Measurements from ENCODE around the gene S100A11.

DNA sequence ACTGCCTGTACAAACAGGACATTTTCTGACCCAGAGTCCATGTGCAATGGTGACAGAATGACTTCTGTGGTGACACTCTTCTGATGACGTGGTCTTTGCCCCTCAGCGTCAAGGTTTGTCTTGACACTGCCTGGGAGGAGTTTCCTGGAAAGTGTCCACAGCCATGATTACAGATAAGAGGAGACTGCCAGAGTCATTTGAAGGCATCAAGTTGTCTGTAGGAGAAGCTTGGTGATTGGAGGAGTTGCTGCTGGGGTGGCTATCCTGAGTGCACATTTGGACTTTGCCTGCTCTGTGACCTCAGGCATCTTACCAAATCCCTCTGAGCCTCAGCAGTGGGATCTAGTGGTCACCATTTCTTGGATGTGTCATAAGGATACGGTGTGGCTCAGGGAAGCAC, 34.3 kb upstream of the S100A11 start:
- TF ChIP-seq, protein P1, sequence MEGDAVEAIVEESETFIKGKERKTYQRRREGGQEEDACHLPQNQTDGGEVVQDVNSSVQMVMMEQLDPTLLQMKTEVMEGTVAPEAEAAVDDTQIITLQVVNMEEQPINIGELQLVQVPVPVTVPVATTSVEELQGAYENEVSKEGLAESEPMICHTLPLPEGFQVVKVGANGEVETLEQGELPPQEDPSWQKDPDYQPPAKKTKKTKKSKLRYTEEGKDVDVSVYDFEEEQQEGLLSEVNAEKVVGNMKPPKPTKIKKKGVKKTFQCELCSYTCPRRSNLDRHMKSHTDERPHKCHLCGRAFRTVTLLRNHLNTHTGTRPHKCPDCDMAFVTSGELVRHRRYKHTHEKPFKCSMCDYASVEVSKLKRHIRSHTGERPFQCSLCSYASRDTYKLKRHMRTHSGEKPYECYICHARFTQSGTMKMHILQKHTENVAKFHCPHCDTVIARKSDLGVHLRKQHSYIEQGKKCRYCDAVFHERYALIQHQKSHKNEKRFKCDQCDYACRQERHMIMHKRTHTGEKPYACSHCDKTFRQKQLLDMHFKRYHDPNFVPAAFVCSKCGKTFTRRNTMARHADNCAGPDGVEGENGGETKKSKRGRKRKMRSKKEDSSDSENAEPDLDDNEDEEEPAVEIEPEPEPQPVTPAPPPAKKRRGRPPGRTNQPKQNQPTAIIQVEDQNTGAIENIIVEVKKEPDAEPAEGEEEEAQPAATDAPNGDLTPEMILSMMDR (conservative IDR thresholded peaks at IDR 0.05; ENCODE audit: low read length) = no peak
- no peak for TF ChIP-seq EZH2phosphoT487 (IDR thresholded peaks at IDR 0.05; ENCODE audit: borderline replicate concordance, low read depth, low read length)

All from OCI-LY7 (cell line).